Activated CD8-positive, alpha-beta memory T cell treated with anti-CD3 and anti-CD28 coated beads, Interleukin-2, amount 50 U/mL, for 24 hours (primary cell): ENCODE data around the gene CPNE5.

ENCODE experiments used
- DNase-seq: peaks from one replicate; pipeline ENCODE4 v3.0.0-alpha.2; 2020; ENCODE audit errors: extremely low read depth

CPNE5 gene

GRCh38 chr6:36857325-36857724, 18.1 kb upstream of the CPNE5 start:
- DNase-seq = no peak

GRCh38 chr6:36856277-36856676, 17.0 kb upstream of the CPNE5 start:
- no peak for DNase-seq

GRCh38 chr6:36855750-36856149, 16.5 kb upstream of the CPNE5 start:
- DNase-seq = no peak

GRCh38 chr6:36853325-36853724, 14.1 kb upstream of the CPNE5 start:
- DNase-seq = no peak

GRCh38 chr6:36852481-36853147, 13.4 kb upstream of the CPNE5 start:
- no peak for DNase-seq

GRCh38 chr6:36851626-36852025, 12.4 kb upstream of the CPNE5 start:
- DNase-seq = no peak

GRCh38 chr6:36851149-36851614, 11.9 kb upstream of the CPNE5 start:
- DNase-seq = no peak

- no peak for DNase-seq
These were observed 10.8 kb upstream of the CPNE5 start for GRCh38 chr6:36850021-36850420.

- no peak for DNase-seq
These were observed 9.6 kb upstream of the CPNE5 start for GRCh38 chr6:36848658-36849441.

GRCh38 chr6:36847991-36848390, 8.7 kb upstream of the CPNE5 start:
- no peak for DNase-seq

- no peak for DNase-seq
These were observed 7.9 kb upstream of the CPNE5 start for GRCh38 chr6:36847152-36847551.

GRCh38 chr6:36845233-36845632, 6.0 kb upstream of the CPNE5 start:
- DNase-seq = no peak

GRCh38 chr6:36844232-36845170, 5.3 kb upstream of the CPNE5 start:
- DNase-seq = no peak

GRCh38 chr6:36843170-36843569, 3.9 kb upstream of the CPNE5 start:
- no peak for DNase-seq

GRCh38 chr6:36841756-36842155, 2.5 kb upstream of the CPNE5 start:
- DNase-seq = no peak

- no peak for DNase-seq
These were observed 1.5 kb upstream of the CPNE5 start for GRCh38 chr6:36840432-36841403.

- DNase-seq = no peak
These were observed 646 bp upstream of the CPNE5 start for GRCh38 chr6:36839749-36840431.

- DNase-seq = no peak
These were observed 1.6 kb downstream of the CPNE5 start for GRCh38 chr6:36837686-36838085.

GRCh38 chr6:36837022-36837339, 2.3 kb downstream of the CPNE5 start:
- no peak for DNase-seq
